ENCODE results near the gene SP140.
"Not testable (repeated sequence)": the region's sequence is repeated elsewhere in the genome, so short reads cannot be mapped to it uniquely, and the experiment has no call there.

Gene SP140

GRCh38 chr2:230327418-230328154, 102.0 kb downstream of the SP140 start:
- no peak for DNase-seq

GRCh38 chr2:230328155-230328458, 102.6 kb downstream of the SP140 start:
- DNase-seq, result no peak

GRCh38 chr2:230329946-230330605, 104.5 kb downstream of the SP140 start:
- DNase-seq, result no peak

- no peak for DNase-seq
These were observed 105.2 kb downstream of the SP140 start for GRCh38 chr2:230330725-230331124.

GRCh38 chr2:230335461-230335863, 109.9 kb downstream of the SP140 start:
- DNase-seq, result no peak

- no peak for DNase-seq
These were observed 110.4 kb downstream of the SP140 start for GRCh38 chr2:230335864-230336506.

GRCh38 chr2:230341936-230342528, 116.5 kb downstream of the SP140 start:
- not testable (repeated sequence) for DNase-seq

GRCh38 chr2:230343041-230343624, 117.6 kb downstream of the SP140 start:
- DNase-seq, result not testable (repeated sequence)

- no peak for DNase-seq
These were observed 118.2 kb downstream of the SP140 start for GRCh38 chr2:230343747-230344146.

- no peak for DNase-seq
These were observed 120.9 kb downstream of the SP140 start for GRCh38 chr2:230346465-230346864.

- DNase-seq, result no peak
These were observed 121.5 kb downstream of the SP140 start for GRCh38 chr2:230346921-230347533.

- no peak for DNase-seq
These were observed 122.2 kb downstream of the SP140 start for GRCh38 chr2:230347659-230348305.

- DNase-seq, result no peak
These were observed 123.3 kb downstream of the SP140 start for GRCh38 chr2:230348787-230349186.

GRCh38 chr2:230356084-230356483, 130.5 kb downstream of the SP140 start:
- DNase-seq, result no peak

GRCh38 chr2:230358305-230358704, 132.8 kb downstream of the SP140 start:
- no peak for DNase-seq

- DNase-seq, result no peak
These were observed 134.5 kb downstream of the SP140 start for GRCh38 chr2:230360028-230360427.

- no peak for DNase-seq
These were observed 136.6 kb downstream of the SP140 start for GRCh38 chr2:230362030-230362691.
